Body of pancreas (tissue), 4 donors: Measurements from ENCODE around the gene YIPF7.

Source experiments
- POLR2A ChIP-seq, 3 donors: fragments of 450-650 bp; IDR thresholded peaks; one replicate each; pipeline ENCODE4 v1.6.1; 2016; ENCODE audit warnings: antibody characterized with exemption in 3 of 3, mild to moderate bottlenecking in 2 of 3
- TF ChIP-seq, protein P1 (sequence below), 7 experiments: fragments of 450-650 bp in 4 of 7; fragments of 200-600 bp in 3 of 7; sonication (generic) in 3 of 7; IDR thresholded peaks; one replicate each; pipeline ENCODE4 v1.5.1; 2016 to 2019; ENCODE audit warnings: antibody characterized with exemption in 7 of 7

- TF ChIP-seq, protein P1, sequence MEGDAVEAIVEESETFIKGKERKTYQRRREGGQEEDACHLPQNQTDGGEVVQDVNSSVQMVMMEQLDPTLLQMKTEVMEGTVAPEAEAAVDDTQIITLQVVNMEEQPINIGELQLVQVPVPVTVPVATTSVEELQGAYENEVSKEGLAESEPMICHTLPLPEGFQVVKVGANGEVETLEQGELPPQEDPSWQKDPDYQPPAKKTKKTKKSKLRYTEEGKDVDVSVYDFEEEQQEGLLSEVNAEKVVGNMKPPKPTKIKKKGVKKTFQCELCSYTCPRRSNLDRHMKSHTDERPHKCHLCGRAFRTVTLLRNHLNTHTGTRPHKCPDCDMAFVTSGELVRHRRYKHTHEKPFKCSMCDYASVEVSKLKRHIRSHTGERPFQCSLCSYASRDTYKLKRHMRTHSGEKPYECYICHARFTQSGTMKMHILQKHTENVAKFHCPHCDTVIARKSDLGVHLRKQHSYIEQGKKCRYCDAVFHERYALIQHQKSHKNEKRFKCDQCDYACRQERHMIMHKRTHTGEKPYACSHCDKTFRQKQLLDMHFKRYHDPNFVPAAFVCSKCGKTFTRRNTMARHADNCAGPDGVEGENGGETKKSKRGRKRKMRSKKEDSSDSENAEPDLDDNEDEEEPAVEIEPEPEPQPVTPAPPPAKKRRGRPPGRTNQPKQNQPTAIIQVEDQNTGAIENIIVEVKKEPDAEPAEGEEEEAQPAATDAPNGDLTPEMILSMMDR (IDR thresholded peaks at IDR 0.05): no peak
- TF ChIP-seq POLR2A (IDR thresholded peaks at IDR 0.05): no peak
These were observed 577 bp upstream of the YIPF7 start for GRCh38 chr4:44652002-44652401.
